ENCODE data around the gene FCHSD2. TPM values are rescaled to one million over a fixed set of nuclear protein-coding genes. Genes with fewer than 3 reads are reported as not detected.

FCHSD2 gene
- total RNA-seq, 2 donors from 2014 or later, result 12.1 to 20.9 TPM

GRCh38 chr11:73113426-73113825 is 28.7 kb downstream of the FCHSD2 start:
- Histone ChIP-seq H3K27ac (no peak overlapping the region), H3K4me3 (no peak overlapping the region), H3K9me3 (no peaks in the 10 kb centered on the region), H3K9ac (ENCODE audit: low read depth in 2 of 2, low read length in 2 of 2) (no peak overlapping the region), H3K36me3 (no peaks in the 10 kb centered on the region), H3K4me1 (no peaks in the 10 kb centered on the region), H3K27me3 (no peaks in the 10 kb centered on the region)
- no peak for TF ChIP-seq CTCF (IDR thresholded peaks at IDR 0.05)
- no peak for DNase-seq
- intact Hi-C loops (cut with DNase I), result no loop called here

- Histone ChIP-seq H3K27ac (no peak overlapping the region), H3K9ac (ENCODE audit: low read depth in 2 of 2, low read length in 2 of 2) (no peak overlapping the region), H3K27me3 (no peaks in the 10 kb centered on the region), H3K4me3 (no peak overlapping the region), H3K4me1 (no peaks in the 10 kb centered on the region), H3K9me3 (no peaks in the 10 kb centered on the region), H3K36me3 (no peaks in the 10 kb centered on the region)
- DNase-seq, result no peak
- no peak for TF ChIP-seq CTCF (IDR thresholded peaks at IDR 0.05)
- intact Hi-C loops (cut with DNase I), result no loop called here
Measured at GRCh38 chr11:73107597-73107996, 34.5 kb downstream of the FCHSD2 start.

- Histone ChIP-seq H3K27ac (no peak overlapping the region), H3K9me3 (no peaks in the 10 kb centered on the region), H3K27me3 (no peaks in the 10 kb centered on the region), H3K4me1 (no peaks in the 10 kb centered on the region), H3K9ac (ENCODE audit: low read depth in 2 of 2, low read length in 2 of 2) (no peak overlapping the region), H3K4me3 (no peak overlapping the region), H3K36me3 (no peaks in the 10 kb centered on the region)
- no peak for TF ChIP-seq CTCF (IDR thresholded peaks at IDR 0.05)
- intact Hi-C loops (cut with DNase I), result no loop called here
- no peak for DNase-seq
Measured at GRCh38 chr11:73106347-73106746, 35.8 kb downstream of the FCHSD2 start.

- no peak for DNase-seq
- intact Hi-C loops (cut with DNase I), result no loop called here
- no peaks in the 10 kb centered on the region for H3K9me3 ChIP-seq
- H3K4me1 ChIP-seq, result no peaks in the 10 kb centered on the region
- H3K4me3 ChIP-seq, result no peak overlapping the region
- TF ChIP-seq CTCF (IDR thresholded peaks at IDR 0.05), result no peak
- no peaks in the 10 kb centered on the region for H3K27me3 ChIP-seq
- H3K9ac ChIP-seq (ENCODE audit: low read depth in 2 of 2, low read length in 2 of 2), result no peak overlapping the region
- H3K36me3 ChIP-seq, result no peaks in the 10 kb centered on the region
- H3K27ac ChIP-seq, result no peak overlapping the region
Measured at GRCh38 chr11:73100578-73100977, 41.5 kb downstream of the FCHSD2 start.

GRCh38 chr11:73099512-73100266 is 42.4 kb downstream of the FCHSD2 start:
- H3K4me1 ChIP-seq, result no peaks in the 10 kb centered on the region
- no peaks in the 10 kb centered on the region for H3K27me3 ChIP-seq
- H3K4me3 ChIP-seq, result no peak overlapping the region
- no peaks in the 10 kb centered on the region for H3K36me3 ChIP-seq
- intact Hi-C loops (cut with DNase I), result no loop called here
- H3K27ac ChIP-seq, result no peak overlapping the region
- no peaks in the 10 kb centered on the region for H3K9me3 ChIP-seq
- no peak for TF ChIP-seq CTCF (IDR thresholded peaks at IDR 0.05)
- H3K9ac ChIP-seq (ENCODE audit: low read depth in 2 of 2, low read length in 2 of 2), result no peak overlapping the region
- DNase-seq, result no peak

Measured in colonic mucosa (tissue), 4 donors.